ENCODE results near the gene LYST. TPM values are rescaled to one million over a fixed set of nuclear protein-coding genes. Genes with fewer than 3 reads are reported as not detected.

LYST gene
- polyA plus RNA-seq, 3 donors, result 46.3 to 128 (median 67.9) TPM

- no peaks in the 10 kb centered on the region for H3K9me3 Mint-ChIP-seq
- no peak overlapping the region for H3K4me3 ChIP-seq (replicated peaks in 1 of 3; ENCODE audit: low read depth in 2 of 3, low read length in 3 of 3)
- peak overlapping the region in 1 of 7 donors; percentile 6 for H3K27ac Mint-ChIP-seq
- no CpG with 5 or more reads among the region's 11 CpGs for WGBS (ENCODE audit: insufficient coverage)
- no peak overlapping the region for H3K9ac ChIP-seq (ENCODE audit: insufficient read depth, low read length, poor library complexity, severe bottlenecking)
- intact Hi-C loops (cut with micrococcal nuclease), result no loop called here
- H3K36me3 Mint-ChIP-seq, result peaks cover 71 to 88% of the 10 kb centered on the region in 2 donors
- TF ChIP-seq CTCF (IDR thresholded peaks at IDR 0.05), result no peak
- H3K36me3 ChIP-seq (replicated peaks in 1 of 2; ENCODE audit: control insufficient read depth in 1 of 2, insufficient read depth in 2 of 2, low read length in 2 of 2), result peaks cover 96 to 97% of the 10 kb centered on the region in 2 donors
- peaks cover 90% of the 10 kb centered on the region for H4K20me1 ChIP-seq (ENCODE audit: insufficient read depth, low read length)
- no peaks in the 10 kb centered on the region for H3K4me1 ChIP-seq (ENCODE audit: control insufficient read depth in 1 of 2, insufficient read depth in 2 of 2, low read length in 2 of 2)
- H2AFZ ChIP-seq (ENCODE audit: insufficient read depth, low read depth, low read length, poor library complexity, severe bottlenecking), result no peak overlapping the region
- no peaks in the 10 kb centered on the region for H3K9me3 ChIP-seq (replicated peaks in 1 of 2; ENCODE audit: control insufficient read depth in 1 of 2, insufficient read depth in 1 of 2, low read length in 2 of 2)
- no peaks in the 10 kb centered on the region for H3K27me3 ChIP-seq (ENCODE audit: control insufficient read depth in 2 of 2, insufficient read depth in 2 of 2, low read length in 2 of 2)
- no peaks in the 10 kb centered on the region for H3K27me3 Mint-ChIP-seq (ENCODE audit: low read depth in 3 of 3)
- peaks cover 45% of the 10 kb centered on the region for H3K79me2 ChIP-seq (ENCODE audit: insufficient read depth, low read length)
- no peak overlapping the region for H3K27ac ChIP-seq (ENCODE audit: low read depth in 1 of 2, low read length in 2 of 2)
- no peak for DNase-seq
- no peak overlapping the region for H3K4me2 ChIP-seq (replicated peaks; ENCODE audit: extremely low read depth, low read length, poor library complexity, severe bottlenecking)
- H3K4me1 Mint-ChIP-seq, result no peaks in the 10 kb centered on the region
- H3K4me3 Mint-ChIP-seq, result no peak overlapping the region
Observed at GRCh38 chr1:235709018-235709417, 157.7 kb downstream of the LYST start.

- Histone ChIP-seq H3K27me3 (ENCODE audit: control insufficient read depth in 2 of 2, insufficient read depth in 2 of 2, low read length in 2 of 2) (no peaks in the 10 kb centered on the region), H3K79me2 (ENCODE audit: insufficient read depth, low read length) (peaks cover 49% of the 10 kb centered on the region), H3K9me3 (replicated peaks in 1 of 2; ENCODE audit: control insufficient read depth in 1 of 2, insufficient read depth in 1 of 2, low read length in 2 of 2) (no peaks in the 10 kb centered on the region), H2AFZ (ENCODE audit: insufficient read depth, low read depth, low read length, poor library complexity, severe bottlenecking) (no peak overlapping the region), H4K20me1 (ENCODE audit: insufficient read depth, low read length) (peaks cover 90% of the 10 kb centered on the region), H3K4me2 (replicated peaks; ENCODE audit: extremely low read depth, low read length, poor library complexity, severe bottlenecking) (no peak overlapping the region), H3K9ac (ENCODE audit: insufficient read depth, low read length, poor library complexity, severe bottlenecking) (no peak overlapping the region), H3K27ac (ENCODE audit: low read depth in 1 of 2, low read length in 2 of 2) (no peak overlapping the region), H3K4me3 (replicated peaks in 1 of 3; ENCODE audit: low read depth in 2 of 3, low read length in 3 of 3) (no peak overlapping the region), H3K36me3 (replicated peaks in 1 of 2; ENCODE audit: control insufficient read depth in 1 of 2, insufficient read depth in 2 of 2, low read length in 2 of 2) (peaks cover 96% of the 10 kb centered on the region in 2 donors), H3K4me1 (ENCODE audit: control insufficient read depth in 1 of 2, insufficient read depth in 2 of 2, low read length in 2 of 2) (no peaks in the 10 kb centered on the region)
- H3K36me3 Mint-ChIP-seq, result peaks cover 71 to 88% of the 10 kb centered on the region in 2 donors
- no peaks in the 10 kb centered on the region for H3K27me3 Mint-ChIP-seq (ENCODE audit: low read depth in 3 of 3)
- H3K27ac Mint-ChIP-seq, result peak overlapping the region in 2 of 7 donors; percentile 21 to 44
- intact Hi-C loops (cut with micrococcal nuclease), result no loop called here
- H3K4me1 Mint-ChIP-seq, result no peaks in the 10 kb centered on the region
- DNase-seq, result no peak
- no peak overlapping the region for H3K4me3 Mint-ChIP-seq
- 100% methylated on average over 1 of the region's 4 CpGs for WGBS (ENCODE audit: insufficient coverage)
- TF ChIP-seq CTCF (IDR thresholded peaks at IDR 0.05), result no peak
- no peaks in the 10 kb centered on the region for H3K9me3 Mint-ChIP-seq
Observed at GRCh38 chr1:235708390-235708962, 158.2 kb downstream of the LYST start.

Measured in CD14-positive monocyte (primary cell).